SK-N-MC (cell line): ENCODE data around the gene IDE.
"Not testable (repeated sequence)": the region's sequence is repeated elsewhere in the genome, so short reads cannot be mapped to it uniquely, and the experiment has no call there.

Experiments used
- DNase-seq: peaks from one replicate; pipeline ENCODE4 v3.0.0-alpha.2; 2011; ENCODE audit warnings: low read depth, low spot score
- H3K27ac ChIP-seq: fragments of 200-600 bp; sonication (generic); 2 replicates; pipeline ENCODE4 v1.5.1; 2016; ENCODE audit warnings: mixed run types
- H3K36me3 ChIP-seq: fragments of 200-600 bp; sonication (generic); 2 replicates; pipeline ENCODE4 v1.6.1; 2017; ENCODE audit warnings: antibody characterized with exemption, low read length, mixed read lengths; ENCODE audit not compliant: insufficient read depth
- H3K4me3 ChIP-seq: fragments of 200-600 bp; sonication (generic); 2 replicates; pipeline ENCODE4 v1.5.1; 2016
- H3K9ac ChIP-seq: fragments of 200-600 bp; sonication (generic); 2 replicates; pipeline ENCODE4 v1.8.0; 2017; ENCODE audit warnings: mixed run types, mixed read lengths; ENCODE audit not compliant: insufficient read length
- H3K9me3 ChIP-seq: fragments of 200-600 bp; sonication (generic); 2 replicates; pipeline ENCODE4 v1.6.1; 2017; ENCODE audit warnings: low read depth, mild to moderate bottlenecking, antibody characterized with exemption, low read length, moderate library complexity, mixed read lengths
- EZH2 ChIP-seq: fragments of 200-600 bp; sonication (generic); IDR thresholded peaks from one replicate; pipeline ENCODE4 v1.6.1; 2017; ENCODE audit warnings: antibody characterized with exemption
- FOXP2 ChIP-seq: optimal IDR thresholded peaks from 2 replicates; pipeline ENCODE3; 2011; ENCODE audit warnings: mild to moderate bottlenecking, moderate library complexity; ENCODE audit not compliant: insufficient read depth; ENCODE audit errors: extremely low read length, control extremely low read depth
- POLR2AphosphoS5 ChIP-seq: IDR thresholded peaks from 2 replicates; pipeline ENCODE4 v1.6.1; 2012; ENCODE audit warnings: mild to moderate bottlenecking, low read depth, low read length, borderline replicate concordance

Gene IDE

DNA sequence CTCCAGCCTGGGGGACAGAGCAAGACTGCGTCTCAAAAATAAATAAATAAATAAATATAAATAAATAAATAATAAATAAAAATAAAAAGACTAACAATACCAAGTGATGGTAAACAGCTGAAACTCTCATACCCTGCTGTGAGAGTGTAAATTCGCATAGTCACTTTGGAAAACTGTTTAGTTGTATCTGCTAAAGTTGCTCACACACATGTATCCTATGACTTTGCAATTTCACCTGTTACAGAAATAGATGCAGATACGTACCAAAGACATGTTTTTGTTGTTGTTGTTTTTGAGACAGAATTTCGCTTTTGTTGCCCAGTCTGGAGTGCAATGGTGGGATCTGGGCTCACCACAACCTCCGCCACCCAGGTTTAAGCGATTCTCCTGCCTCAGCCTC lies 135.7 kb downstream of the IDE start:
- Histone ChIP-seq H3K9me3 (no peaks in the 10 kb centered on the region), H3K27ac (no peak overlapping the region), H3K36me3 (no peaks in the 10 kb centered on the region), H3K9ac (no peak overlapping the region), H3K4me3 (no peak overlapping the region)
- TF ChIP-seq FOXP2, result no peak
- TF ChIP-seq EZH2, result no peak
- no peak for TF ChIP-seq POLR2AphosphoS5
- no peak for DNase-seq

DNA sequence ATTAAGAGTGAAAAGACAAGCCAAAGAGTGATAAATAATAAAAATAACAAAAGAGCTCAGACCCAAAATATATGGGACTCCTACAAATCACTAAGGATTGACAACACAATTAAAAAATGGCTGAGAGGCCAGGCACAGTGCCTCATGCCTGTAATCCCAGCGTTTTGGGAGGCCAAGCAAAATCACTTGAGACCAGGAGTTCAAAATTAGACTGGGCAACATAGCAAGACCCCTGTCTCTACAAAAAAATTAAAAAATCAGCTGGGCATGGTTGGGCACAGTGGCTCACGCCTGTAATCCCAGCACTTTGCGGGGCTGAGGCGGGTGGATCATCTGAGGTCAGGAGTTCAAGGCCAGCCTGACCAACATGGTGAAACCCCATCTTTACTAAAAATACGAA lies 137.3 kb downstream of the IDE start:
- no peak overlapping the region for H3K9ac ChIP-seq
- no peaks in the 10 kb centered on the region for H3K9me3 ChIP-seq
- H3K36me3 ChIP-seq, result no peaks in the 10 kb centered on the region
- no peak for DNase-seq
- no peak overlapping the region for H3K27ac ChIP-seq
- H3K4me3 ChIP-seq, result no peak overlapping the region
- TF ChIP-seq EZH2 (no peak), FOXP2 (no peak), POLR2AphosphoS5 (no peak)

DNA sequence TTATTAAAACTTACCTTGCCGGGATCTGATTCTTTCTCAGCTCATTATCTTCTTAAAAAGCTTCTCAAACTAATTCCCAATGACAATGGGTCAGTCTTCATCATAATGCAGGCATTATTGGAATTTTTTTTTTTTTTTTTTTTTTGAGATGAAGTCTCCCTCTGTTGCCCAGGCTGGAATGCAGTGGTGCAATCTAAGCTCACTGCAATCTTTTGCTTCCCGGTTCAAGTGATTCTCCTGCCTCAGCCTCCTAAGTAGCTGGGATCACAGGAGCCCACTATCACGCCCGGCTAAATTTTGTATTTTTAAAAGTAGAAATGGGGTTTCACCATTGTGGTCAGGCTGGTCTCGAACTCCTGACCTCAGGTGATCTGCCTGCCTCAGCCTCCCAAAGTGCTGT lies 137.8 kb downstream of the IDE start:
- not testable (repeated sequence) for H3K27ac ChIP-seq, DNase-seq, H3K9ac ChIP-seq, H3K36me3 ChIP-seq, H3K9me3 ChIP-seq, H3K4me3 ChIP-seq

DNA sequence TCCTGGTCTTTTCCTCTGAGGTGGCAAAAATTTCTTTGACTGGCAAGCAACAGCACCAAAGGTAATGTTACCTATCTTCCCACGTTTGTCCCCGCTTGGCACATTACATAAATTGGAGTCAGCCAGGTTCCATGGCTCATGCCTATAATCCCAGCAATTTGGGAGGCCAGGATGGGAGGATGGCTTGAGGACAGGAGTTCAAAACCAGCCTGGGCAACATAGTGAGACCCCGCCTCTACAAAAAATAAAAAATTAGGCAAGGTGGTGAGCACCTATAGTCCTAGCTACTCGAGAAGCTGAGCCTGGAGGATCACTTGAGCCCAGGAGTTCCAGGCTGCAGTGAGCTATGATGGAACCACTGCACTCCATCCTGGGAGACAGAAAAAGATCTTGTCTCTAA lies 139.5 kb downstream of the IDE start:
- H3K4me3 ChIP-seq, result no peak overlapping the region
- H3K9ac ChIP-seq, result no peak overlapping the region
- TF ChIP-seq POLR2AphosphoS5 (no peak), FOXP2 (no peak), EZH2 (no peak)
- no peaks in the 10 kb centered on the region for H3K9me3 ChIP-seq
- H3K27ac ChIP-seq, result no peak overlapping the region
- DNase-seq, result no peak
- H3K36me3 ChIP-seq, result no peaks in the 10 kb centered on the region

DNA sequence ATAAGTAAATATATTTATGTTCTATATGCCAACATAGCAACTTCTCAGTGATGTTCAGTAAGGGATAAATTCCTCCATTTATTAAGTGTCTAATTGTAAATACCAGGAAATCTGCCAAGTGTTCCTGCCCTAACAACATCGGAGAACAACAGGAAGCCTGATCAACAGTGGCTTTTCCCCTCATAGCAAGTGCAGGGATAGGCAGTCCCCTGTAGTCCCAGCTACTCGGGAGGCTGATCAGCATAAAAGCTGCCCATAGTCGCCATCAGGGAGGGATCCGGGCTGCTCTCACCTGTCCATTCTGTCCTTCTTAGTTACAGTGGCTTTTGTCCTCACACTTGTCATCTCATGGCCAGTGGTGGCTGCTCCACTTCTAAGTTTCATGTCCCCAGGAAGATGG lies 141.3 kb downstream of the IDE start:
- H3K9me3 ChIP-seq, result no peaks in the 10 kb centered on the region
- TF ChIP-seq POLR2AphosphoS5 (no peak), EZH2 (no peak), FOXP2 (no peak)
- no peak for DNase-seq
- no peak overlapping the region for H3K27ac ChIP-seq
- H3K4me3 ChIP-seq, result no peak overlapping the region
- H3K36me3 ChIP-seq, result no peaks in the 10 kb centered on the region
- no peak overlapping the region for H3K9ac ChIP-seq

DNA sequence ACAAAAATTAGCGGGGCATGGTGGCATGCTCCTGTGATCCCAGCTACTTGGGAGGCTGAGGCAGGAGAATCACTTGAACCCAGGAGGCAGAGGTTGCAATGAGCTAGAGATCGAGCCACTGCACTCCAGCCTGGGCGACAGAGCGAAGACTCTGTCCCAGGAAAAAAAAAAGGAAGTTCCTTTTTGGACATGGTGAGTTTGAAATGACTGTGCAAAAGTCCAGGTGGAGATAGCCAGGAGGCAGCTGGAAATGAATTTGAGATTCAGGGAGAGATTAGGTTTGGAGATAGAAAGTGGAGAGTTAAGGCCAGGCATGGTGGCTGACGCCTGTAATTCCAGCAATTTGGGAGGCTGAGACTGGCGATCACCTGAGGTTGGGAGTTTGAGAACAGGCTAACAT lies 143.8 kb downstream of the IDE start:
- no peak for TF ChIP-seq EZH2
- no peak for TF ChIP-seq FOXP2
- no peak for TF ChIP-seq POLR2AphosphoS5
- no peak overlapping the region for H3K9ac ChIP-seq
- no peak for DNase-seq
- no peaks in the 10 kb centered on the region for H3K36me3 ChIP-seq
- H3K27ac ChIP-seq, result no peak overlapping the region
- no peak overlapping the region for H3K4me3 ChIP-seq
- H3K9me3 ChIP-seq, result no peaks in the 10 kb centered on the region

DNA sequence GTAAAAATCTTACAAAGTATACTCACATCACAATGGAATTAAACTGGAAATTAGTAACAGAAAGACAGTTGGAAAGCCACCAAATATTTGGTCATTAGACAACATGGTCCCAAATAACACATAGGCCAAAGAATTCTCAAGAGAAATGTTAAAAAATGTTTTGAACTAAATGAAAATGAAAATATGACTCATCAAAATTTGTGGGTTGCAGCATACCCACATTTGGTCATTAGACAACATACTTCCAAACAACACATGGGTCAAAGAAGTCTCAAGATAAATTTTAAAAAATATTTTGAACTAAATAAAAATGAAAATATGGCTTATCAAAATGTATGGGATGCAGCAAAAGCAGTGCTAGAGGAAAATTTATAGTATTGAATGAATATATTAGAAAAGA lies 152.3 kb downstream of the IDE start:
- H3K4me3 ChIP-seq, result no peak overlapping the region
- H3K9ac ChIP-seq, result no peak overlapping the region
- no peaks in the 10 kb centered on the region for H3K36me3 ChIP-seq
- H3K27ac ChIP-seq, result no peak overlapping the region
- no peak for DNase-seq
- TF ChIP-seq POLR2AphosphoS5 (no peak), FOXP2 (no peak), EZH2 (no peak)
- no peaks in the 10 kb centered on the region for H3K9me3 ChIP-seq

DNA sequence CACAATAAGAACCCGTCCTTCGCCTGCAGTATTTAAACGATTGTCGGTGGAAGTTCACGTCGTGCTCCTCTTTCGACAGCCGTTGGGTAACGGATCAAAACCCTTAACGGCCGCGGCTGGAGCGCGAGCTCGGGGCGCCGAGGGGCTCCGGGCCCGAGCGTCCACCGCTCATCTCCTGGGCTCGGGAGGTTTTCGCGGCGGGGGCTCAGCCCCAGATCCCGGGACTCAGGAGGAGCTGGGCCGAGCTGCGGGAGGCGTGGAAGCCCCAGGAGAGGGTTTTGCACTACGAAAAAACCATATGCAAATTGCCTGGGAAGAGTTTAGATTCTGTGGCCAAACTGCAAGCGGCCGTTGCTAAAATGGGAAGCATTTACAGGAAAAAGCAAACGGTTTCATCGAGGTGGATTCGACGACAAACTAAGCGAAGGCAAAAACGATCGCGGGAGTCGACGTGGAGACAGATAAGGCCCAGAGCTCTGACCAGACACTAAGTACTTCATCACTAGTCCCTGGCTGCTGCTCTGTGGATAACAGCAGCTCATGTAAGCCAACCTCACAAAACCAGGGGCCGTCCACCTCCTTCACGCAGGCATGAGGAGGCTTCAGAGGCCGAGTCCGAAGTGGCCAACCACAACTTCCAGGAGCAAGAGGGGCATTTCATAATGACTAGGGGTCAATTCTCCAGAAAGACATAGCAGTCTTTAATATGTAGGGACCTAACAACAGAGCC lies 153.2 kb downstream of the IDE start:
- TF ChIP-seq POLR2AphosphoS5, result no peak
- no peak for TF ChIP-seq FOXP2
- TF ChIP-seq EZH2, result no peak
- H3K4me3 ChIP-seq, result no peak overlapping the region
- no peaks in the 10 kb centered on the region for H3K9me3 ChIP-seq
- no peak overlapping the region for H3K9ac ChIP-seq
- DNase-seq, result no peak
- H3K27ac ChIP-seq, result no peak overlapping the region
- H3K36me3 ChIP-seq, result no peaks in the 10 kb centered on the region
